Heart left ventricle (tissue), 16 donors: ENCODE data around the gene PAPOLB. TPM values are rescaled to one million over a fixed set of nuclear protein-coding genes. Genes with fewer than 3 reads are reported as not detected.

Experiments
- ATAC-seq, 4 donors: fragments of 200-7000 bp; cut with Tn5 transposase; one replicate each; pipeline ENCODE4 v1.9.1; 2020 to 2022; ENCODE audit warnings: moderate library complexity in 4 of 4, mild to moderate bottlenecking in 3 of 4, moderate number of reproducible peaks in 1 of 4
- DNase-seq, 5 donors: peaks; one replicate each; pipeline ENCODE4 v3.0.0-alpha.2; 2020
- H3K27ac ChIP-seq, 12 donors: fragments of 200-600 bp; sonication (generic) in 4 of 12; one replicate each; pipeline versions ENCODE4 v1.5.0 to v1.8.0; 2016 to 2022; ENCODE audit warnings: mild to moderate bottlenecking in 2 of 12
- H3K27me3 ChIP-seq, 9 donors: fragments of 200-600 bp; sonication (generic) in 2 of 9; one replicate each; pipeline versions ENCODE4 v1.5.1 to v1.8.0; 2016 to 2022; ENCODE audit warnings: mild to moderate bottlenecking in 3 of 9
- H3K36me3 ChIP-seq, 9 donors: fragments of 200-600 bp; sonication (generic) in 2 of 9; one replicate each; pipeline versions ENCODE4 v1.5.0 to v1.8.0; 2018 to 2022; ENCODE audit warnings: mild to moderate bottlenecking in 2 of 9
- H3K4me1 ChIP-seq, 12 donors: fragments of 200-600 bp; sonication (generic) in 4 of 12; one replicate each; pipeline versions ENCODE4 v1.5.0 to v1.8.0; 2016 to 2022; ENCODE audit warnings: mild to moderate bottlenecking in 3 of 12
- H3K4me3 ChIP-seq, 12 donors: fragments of 200-600 bp; sonication (generic) in 4 of 12; one replicate each; pipeline versions ENCODE4 v1.5.0 to v1.8.0; 2017 to 2022; ENCODE audit warnings: mild to moderate bottlenecking in 9 of 12, moderate library complexity in 4 of 12
- H3K9me3 ChIP-seq, 12 donors: fragments of 200-600 bp; sonication (generic) in 4 of 12; one replicate each; pipeline versions ENCODE4 v1.5.0 to v1.8.0; 2016 to 2022; ENCODE audit warnings: mild to moderate bottlenecking in 1 of 12
- CTCF ChIP-seq, 12 donors: fragments of 200-600 bp; sonication (generic) in 4 of 12; IDR thresholded peaks; one replicate each; pipeline versions ENCODE4 v1.5.0 to v1.8.0; 2018 to 2022; ENCODE audit warnings: antibody characterized with exemption in 12 of 12, mild to moderate bottlenecking in 5 of 12
- POLR2A ChIP-seq, 2 donors: fragments of 450-650 bp; IDR thresholded peaks; one replicate each; pipeline ENCODE4 v1.6.1; 2017; ENCODE audit warnings: antibody characterized with exemption in 2 of 2, mild to moderate bottlenecking in 2 of 2, moderate library complexity in 2 of 2
- WGBS, 4 donors: extraction: QIAGEN DNeasy Blood & Tissue Kit in 2 of 4; methylation state at CpG; one replicate each; pipeline versions ENCODE4 v1.1.5 to v1.1.7; 2013 to 2018; 5-methylcytosine and 5-hydroxymethylcytosine counted together
- intact Hi-C, 10 donors: fragments of 100-400 bp; cut with DNase I; formaldehyde crosslinking; loops; one replicate each; pipeline versions ENCODE4 v1.11.1 to v1.14.2; 2022
- polyA plus RNA-seq, 2 donors: library from polyadenylated mRNA; stranded (reverse); fragments of 200-250 nt; gene quantifications; one replicate each; pipeline ENCODE4 v1.2.3, GENCODE V29; 2013
- total RNA-seq, 9 donors: library from RNA; depleted of rRNA in 2 of 9; stranded (reverse); fragments of >200 nt in 2 of 9; fragmentation: NEBNext Ultra II Directional in 3 of 9; extraction: Animal tissue kit (Norgen Biotek cat#: 25700) in 3 of 9; gene quantifications; one replicate each; pipeline versions ENCODE4 v1.1.0 to v1.2.4, GENCODE V29; 2016 to 2023
- donor health status: ischemic (EF 13 %, LVEDD 7.1; RV severe dilation, severe dysfunction).
- donor health status: healthy with polysubstance abuse.
- donor health status: DM: no; HTN: yes; CAD: no.
- donor health status: DM: no; HTN: no; CAD: no.
- donor health status: ischemic (EF 25% LVEDD 6.9; RV normal size, moderate dysfunction).
- donor health status: ischemic (EF 25% LVEDD 5.7; RV mildly dilated, moderate dysfunction).
- donor health status: healthy.
- donor health status: DM: yes; HTN: yes; CAD: no.
- donor health status: ischemic (EF 35%, LVEDD 5.7; RV mildly dilated, moderate dysfunction).
- donor health status: nonischemic (EF 11% LVEDD 7.7; RV severe dilation, severe dysfunction).
- donor health status: DM: yes; HTN: yes; CAD: no.
- donor health status: PGD.
- donor health status: ischemic (EF 29% LVEDD 5.4; RV normal size, mild dysfunction).
- donor health status: nonischemic (EF 23%, LVEDD 6.1; RV moderate dilation, normal function).

PAPOLB gene
- total and polyA plus RNA-seq, 11 donors: 0.03 to 0.38 (median 0.09) TPM; not detected in 5

GRCh38 chr7:4841836-4842235 is 20.0 kb downstream of the PAPOLB start:
- H3K4me1 ChIP-seq: peaks cover 0 to 30% (median 5%) of the 10 kb centered on the region in 12 donors
- no peak overlapping the region for H3K4me3 ChIP-seq
- TF ChIP-seq POLR2A (IDR thresholded peaks at IDR 0.05) (no peak), CTCF (IDR thresholded peaks at IDR 0.05) (no peak)
- WGBS, 4 donors: 87 to 94% (median 92%) methylated on average over 13 of the region's 13 CpGs
- DNase-seq (no peak), ATAC-seq (no peak)
- no peaks in the 10 kb centered on the region for H3K9me3 ChIP-seq
- H3K27me3 ChIP-seq: no peaks in the 10 kb centered on the region
- H3K27ac ChIP-seq: peak overlapping the region in 5 of 12 donors; percentile 20 to 41 (median 33)
- no peaks in the 10 kb centered on the region for H3K36me3 ChIP-seq
- intact Hi-C loops: loop anchor here in 1 of 10 donors (5.0 kb wide), 1 partner anchor 40 kb away; the partner anchor contains the start of gene RADIL

GRCh38 chr7:4841007-4841784 is 20.6 kb downstream of the PAPOLB start:
- no peak for ATAC-seq

GRCh38 chr7:4840079-4840501 is 21.7 kb downstream of the PAPOLB start:
- intact Hi-C loops: loop anchor here in 1 of 10 donors (5.0 kb wide), 1 partner anchor 42 kb away; the partner anchor contains the start of gene RADIL
- Histone ChIP-seq H3K9me3 (no peaks in the 10 kb centered on the region), H3K36me3 (peaks cover 0 to 9% (median 0%) of the 10 kb centered on the region in 9 donors), H3K27me3 (no peaks in the 10 kb centered on the region), H3K27ac (no peak overlapping the region), H3K4me1 (peaks cover 0 to 31% (median 3%) of the 10 kb centered on the region in 12 donors), H3K4me3 (no peak overlapping the region)
- no peak for ATAC-seq
- TF ChIP-seq CTCF (IDR thresholded peaks at IDR 0.05) (no peak), POLR2A (IDR thresholded peaks at IDR 0.05) (no peak)
- 84 to 93% (median 89%) methylated on average over 10 to 16 of the region's 16 CpGs for WGBS, 4 donors
- DNase-seq: no peak

More at GRCh38 chr7:4841007-4841784, 20.6 kb downstream of the PAPOLB start:
- Histone ChIP-seq H3K27me3 (no peaks in the 10 kb centered on the region), H3K27ac (no peak overlapping the region), H3K4me3 (no peak overlapping the region), H3K9me3 (no peaks in the 10 kb centered on the region), H3K4me1 (peaks cover 0 to 31% (median 5%) of the 10 kb centered on the region in 12 donors), H3K36me3 (peaks cover 0 to under 1% (median 0%) of the 10 kb centered on the region in 9 donors)
- intact Hi-C loops: loop anchor here in 1 of 10 donors (5.0 kb wide), 1 partner anchor 41 kb away; the partner anchor contains the start of gene RADIL
- DNase-seq: no peak
- TF ChIP-seq POLR2A (IDR thresholded peaks at IDR 0.05) (no peak), CTCF (IDR thresholded peaks at IDR 0.05) (no peak)
- WGBS, 4 donors: 91 to 99% (median 93%) methylated on average over 11 to 17 of the region's 17 CpGs

GRCh38 chr7:4838626-4839334 is 23.1 kb downstream of the PAPOLB start:
- intact Hi-C loops: loop anchor here in 4 of 10 donors (5.0 to 10.0 kb wide), 3 partner anchors 34 to 246 kb away; partner anchors contain the start of gene RADIL (in 2 of the 4)

More at GRCh38 chr7:4838626-4839334, 23.1 kb downstream of the PAPOLB start:
- WGBS, 4 donors: 93 to 98% (median 95%) methylated on average over 19 to 21 of the region's 21 CpGs
- Histone ChIP-seq H3K4me1 (peaks cover 0 to 31% (median 3%) of the 10 kb centered on the region in 12 donors), H3K36me3 (peaks cover 0 to 20% (median 0%) of the 10 kb centered on the region in 9 donors), H3K9me3 (no peaks in the 10 kb centered on the region), H3K27me3 (no peaks in the 10 kb centered on the region), H3K27ac (peak overlapping the region in 2 of 12 donors; percentile 7 to 34), H3K4me3 (no peak overlapping the region)
- TF ChIP-seq CTCF (IDR thresholded peaks at IDR 0.05) (no peak), POLR2A (IDR thresholded peaks at IDR 0.05) (no peak)
- ATAC-seq (no peak), DNase-seq (no peak)
